GM20431 (cell line): Measurements from ENCODE around the gene SCART1.
"Not testable (repeated sequence)": the region's sequence is repeated elsewhere in the genome, so short reads cannot be mapped to it uniquely, and the experiment has no call there.

ENCODE experiments used
- in situ Hi-C: fragments of 300-500 bp; cut with MseI, MboI; formaldehyde crosslinking; loops from one replicate; pipeline ENCODE4 v1.15.0; 2020; ENCODE audit warnings: low sequenced_read_pairs; ENCODE audit not compliant: unreplicated experiment

Gene SCART1

DNA sequence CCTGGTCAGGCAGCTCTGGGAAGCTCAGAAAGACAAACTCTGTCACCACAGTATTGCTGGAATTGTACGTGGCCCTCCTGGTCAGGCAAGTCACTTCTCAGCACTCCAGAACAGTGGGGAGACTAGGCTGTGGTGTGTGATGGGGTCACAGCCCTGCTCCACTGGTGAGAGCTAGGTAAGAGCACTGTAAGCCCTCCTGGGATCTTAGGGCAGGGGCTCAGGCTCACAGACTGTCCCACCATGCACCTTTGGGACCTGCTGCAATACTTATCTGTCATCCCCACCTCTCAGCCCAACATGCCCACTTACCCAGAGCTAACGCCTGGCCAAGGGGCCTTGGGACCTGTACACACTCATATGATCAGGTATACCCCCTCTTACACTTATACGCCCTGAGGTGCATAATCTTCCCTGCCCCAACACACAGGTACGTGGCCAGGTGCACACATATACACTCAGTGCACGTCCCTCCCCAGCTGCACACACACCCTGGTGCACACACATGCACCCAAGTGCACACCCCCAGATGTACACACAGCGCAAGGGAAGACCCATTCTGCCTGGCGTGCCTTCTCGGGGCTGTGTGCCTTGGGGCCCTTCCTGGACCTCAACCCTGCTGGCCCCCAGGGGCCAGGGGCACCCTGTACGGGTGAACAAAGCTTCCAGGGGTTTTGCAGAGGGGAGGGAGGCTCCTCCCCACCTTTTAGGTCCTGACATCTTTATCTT lies 21.7 kb upstream of the SCART1 start:
- in situ Hi-C loops, result not testable (repeated sequence)

DNA sequence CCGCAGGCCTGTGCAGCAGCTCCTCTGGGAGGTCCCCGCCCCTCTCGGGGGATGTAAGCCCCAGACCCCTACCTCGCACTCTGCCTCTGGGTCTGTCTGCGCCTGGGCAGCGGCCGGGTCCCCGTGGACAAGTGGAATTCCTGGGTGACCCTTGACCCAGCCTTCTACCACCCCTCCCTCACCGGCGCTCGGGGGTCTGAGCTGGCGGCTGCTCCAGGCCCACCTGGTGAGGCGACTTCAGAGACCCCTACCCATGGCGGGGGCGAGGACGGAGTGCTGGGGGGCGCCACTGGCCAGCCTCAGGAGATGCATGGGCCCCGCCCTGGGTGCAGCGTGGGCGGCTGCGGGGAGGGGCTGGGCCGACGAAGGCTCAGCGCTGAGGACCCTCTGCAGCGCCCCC lies 21.0 kb upstream of the SCART1 start:
- in situ Hi-C loops, result not testable (repeated sequence)

DNA sequence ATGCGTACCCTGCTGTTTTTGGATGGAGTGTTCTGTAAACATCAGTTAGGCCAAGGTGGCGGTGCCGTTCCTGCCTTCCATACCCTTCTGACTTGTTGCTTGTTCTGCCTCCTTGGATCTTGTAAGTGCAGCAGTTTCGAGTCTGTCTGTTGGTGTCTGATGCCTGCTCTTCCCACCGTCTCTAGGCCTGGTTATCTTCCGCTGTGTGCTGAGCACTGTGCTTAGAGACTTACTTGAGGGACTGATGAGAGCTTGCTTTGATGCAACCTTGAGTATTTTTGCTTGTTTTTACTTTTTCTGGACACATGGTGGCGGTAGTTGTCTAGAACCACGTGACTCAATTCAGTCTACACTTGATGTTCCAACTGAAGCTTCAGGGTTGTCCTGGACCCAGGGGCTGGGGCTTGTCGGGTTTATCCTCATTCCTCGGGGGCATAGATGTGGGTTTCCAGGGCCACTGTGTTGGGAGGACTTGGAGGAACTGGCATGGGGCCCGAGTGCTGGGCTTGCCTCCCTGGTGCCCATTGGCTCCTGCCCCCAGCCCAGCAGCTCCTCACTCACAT lies 15.0 kb upstream of the SCART1 start:
- in situ Hi-C loops, result no loop called here

DNA sequence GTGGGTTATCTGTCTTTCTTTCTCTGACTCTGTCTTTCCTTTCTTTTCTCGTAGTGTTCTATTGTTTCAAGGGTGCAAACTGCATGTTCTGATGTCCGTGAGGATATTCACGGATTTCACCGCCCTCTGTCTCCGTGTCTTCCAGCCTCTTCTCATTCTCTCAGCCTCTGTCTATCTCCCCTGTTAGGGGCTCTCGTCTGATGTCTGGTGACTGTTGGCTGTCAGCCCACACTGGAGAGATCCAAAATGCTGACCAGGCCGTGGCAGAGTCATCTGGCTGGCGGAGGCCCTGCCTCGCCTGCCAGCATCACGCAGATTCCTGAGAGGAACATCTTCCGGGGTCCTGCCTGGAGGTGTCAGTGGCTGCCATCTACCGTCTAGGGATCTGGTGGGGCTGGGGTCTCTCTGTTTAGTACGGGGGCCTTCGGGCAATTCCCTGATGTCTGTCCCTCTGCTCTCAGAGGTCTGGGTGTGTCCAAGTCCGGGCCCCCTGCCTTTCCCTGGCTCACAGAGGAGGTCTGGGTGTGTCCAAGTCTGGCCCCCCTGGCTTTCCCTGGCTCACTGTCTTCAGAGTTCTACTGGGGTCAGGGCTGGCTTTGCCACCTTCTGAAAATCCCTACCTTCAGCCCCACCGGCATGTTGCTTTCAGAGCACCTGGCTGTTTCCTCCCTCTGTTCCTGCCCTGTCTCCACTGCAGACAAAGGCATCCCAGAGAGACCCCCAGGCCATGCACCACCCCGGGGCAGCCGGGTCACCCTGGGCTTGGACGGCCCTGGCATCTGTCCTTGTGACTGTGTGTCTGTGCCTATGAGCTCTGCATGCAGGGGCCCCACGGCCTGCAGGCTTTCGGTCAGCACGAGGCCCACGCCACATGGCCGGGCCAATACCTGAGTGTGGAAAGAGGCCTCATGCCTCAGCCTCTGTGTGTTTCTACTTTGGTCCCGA lies 14.0 kb upstream of the SCART1 start:
- in situ Hi-C loops, result no loop called here

DNA sequence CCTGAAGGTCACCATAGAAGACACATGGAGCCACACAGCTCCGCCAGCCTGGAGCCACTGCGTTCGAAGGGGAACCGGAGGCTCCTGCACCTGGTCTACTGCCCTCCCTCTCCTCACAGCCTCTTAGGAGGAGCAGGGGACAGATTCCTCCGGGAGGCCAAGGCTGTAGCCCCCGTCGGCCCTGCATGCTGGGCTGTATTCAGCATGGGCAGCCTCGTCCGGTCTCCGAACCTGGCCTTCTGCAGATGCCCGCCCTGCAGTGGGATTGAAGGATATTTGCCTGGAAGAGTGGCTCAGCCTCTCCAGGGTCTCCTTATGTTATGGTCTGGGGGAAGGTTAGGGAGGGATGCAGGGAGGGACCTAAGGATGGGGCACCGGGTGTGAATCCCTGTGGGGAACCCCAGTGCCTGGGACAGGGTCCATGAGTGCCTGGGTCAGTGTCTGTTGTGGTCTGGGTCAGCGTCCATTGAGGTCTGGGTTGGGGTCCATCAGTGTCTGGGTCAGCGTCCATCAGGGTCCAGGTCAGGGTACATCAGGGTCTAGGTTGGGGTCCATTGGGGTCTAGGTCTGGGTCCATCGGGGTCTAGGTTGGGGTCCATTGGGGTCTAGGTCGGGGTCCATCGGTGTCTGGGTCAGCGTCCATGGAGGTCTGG lies 13.0 kb upstream of the SCART1 start:
- in situ Hi-C loops, result no loop called here

DNA sequence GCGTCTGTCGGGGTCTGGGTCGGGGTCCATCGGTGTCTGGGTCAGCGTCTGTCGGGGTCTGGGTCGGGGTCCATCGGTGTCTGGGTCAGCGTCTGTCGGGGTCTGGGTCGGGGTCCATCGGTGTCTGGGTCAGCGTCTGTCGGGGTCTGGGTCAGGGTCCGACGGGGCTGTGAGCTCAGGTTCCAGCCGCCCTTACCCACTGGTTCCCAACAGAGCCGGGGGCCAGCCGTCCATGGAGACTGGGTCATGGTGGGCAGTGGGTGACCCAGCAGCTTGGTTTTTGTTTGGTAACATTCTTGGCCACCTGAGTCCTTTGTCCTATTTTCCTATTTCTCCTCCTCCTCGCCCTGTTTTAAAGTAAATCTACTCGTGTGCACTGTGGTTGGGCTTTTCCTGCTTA lies 12.4 kb upstream of the SCART1 start:
- in situ Hi-C loops, result not testable (repeated sequence)

DNA sequence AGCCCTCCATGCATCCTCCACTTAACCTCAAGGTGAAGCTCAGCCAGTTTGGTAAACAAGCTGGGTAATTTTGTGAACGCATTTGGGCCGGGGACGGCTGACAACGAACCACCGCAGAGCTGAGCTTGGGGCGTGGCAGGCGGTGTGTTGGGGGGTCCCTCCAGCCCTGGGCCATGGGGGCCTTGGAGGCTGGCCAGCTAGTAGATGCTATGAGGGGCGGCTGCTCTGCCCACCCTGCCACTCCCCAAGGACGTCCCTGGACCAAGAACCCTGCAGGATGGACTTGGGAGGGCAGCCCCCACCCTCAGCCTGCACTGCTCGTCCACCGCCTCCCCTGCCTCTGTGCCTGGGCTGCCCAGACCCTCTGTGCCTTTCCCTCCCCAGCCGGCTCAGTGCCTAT lies 12.0 kb upstream of the SCART1 start:
- in situ Hi-C loops, result no loop called here

DNA sequence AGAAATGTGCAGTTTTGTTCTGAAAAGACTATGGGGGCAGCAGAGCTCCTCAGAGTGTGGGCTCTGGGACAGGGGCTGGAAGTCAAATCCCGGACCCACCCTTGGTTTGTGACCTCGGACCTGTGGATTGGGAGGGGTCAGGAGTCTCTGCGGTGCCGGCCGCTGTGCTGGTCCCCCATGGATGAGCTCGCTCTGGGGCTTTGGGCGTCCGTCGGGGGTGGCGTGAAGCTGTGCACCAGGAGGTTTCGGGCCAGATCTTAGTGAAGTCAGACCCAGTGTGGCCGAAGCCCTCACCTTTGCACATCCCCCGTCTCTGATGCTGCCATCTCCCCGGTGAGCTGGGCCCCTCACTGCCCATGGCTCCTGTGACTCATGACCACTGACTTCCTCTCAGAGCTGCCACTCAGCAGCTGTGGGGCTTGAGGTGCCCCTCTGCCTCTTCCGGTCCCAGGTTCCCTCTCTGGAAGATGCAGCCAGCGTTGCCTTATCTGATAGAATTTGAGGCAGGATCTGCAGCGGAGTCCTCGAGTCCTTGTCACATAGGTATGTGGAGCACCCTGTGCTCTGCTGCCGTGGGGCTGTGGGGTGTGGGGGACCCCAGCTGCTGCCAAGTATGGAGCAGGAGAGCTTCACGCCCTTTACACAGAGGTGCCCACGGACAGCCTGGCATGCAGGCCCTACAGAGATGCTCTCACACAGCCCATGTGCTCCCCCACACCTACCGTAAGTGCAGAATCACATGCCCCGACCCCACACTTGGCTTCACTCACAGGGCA lies 11.4 kb upstream of the SCART1 start:
- in situ Hi-C loops, result no loop called here

DNA sequence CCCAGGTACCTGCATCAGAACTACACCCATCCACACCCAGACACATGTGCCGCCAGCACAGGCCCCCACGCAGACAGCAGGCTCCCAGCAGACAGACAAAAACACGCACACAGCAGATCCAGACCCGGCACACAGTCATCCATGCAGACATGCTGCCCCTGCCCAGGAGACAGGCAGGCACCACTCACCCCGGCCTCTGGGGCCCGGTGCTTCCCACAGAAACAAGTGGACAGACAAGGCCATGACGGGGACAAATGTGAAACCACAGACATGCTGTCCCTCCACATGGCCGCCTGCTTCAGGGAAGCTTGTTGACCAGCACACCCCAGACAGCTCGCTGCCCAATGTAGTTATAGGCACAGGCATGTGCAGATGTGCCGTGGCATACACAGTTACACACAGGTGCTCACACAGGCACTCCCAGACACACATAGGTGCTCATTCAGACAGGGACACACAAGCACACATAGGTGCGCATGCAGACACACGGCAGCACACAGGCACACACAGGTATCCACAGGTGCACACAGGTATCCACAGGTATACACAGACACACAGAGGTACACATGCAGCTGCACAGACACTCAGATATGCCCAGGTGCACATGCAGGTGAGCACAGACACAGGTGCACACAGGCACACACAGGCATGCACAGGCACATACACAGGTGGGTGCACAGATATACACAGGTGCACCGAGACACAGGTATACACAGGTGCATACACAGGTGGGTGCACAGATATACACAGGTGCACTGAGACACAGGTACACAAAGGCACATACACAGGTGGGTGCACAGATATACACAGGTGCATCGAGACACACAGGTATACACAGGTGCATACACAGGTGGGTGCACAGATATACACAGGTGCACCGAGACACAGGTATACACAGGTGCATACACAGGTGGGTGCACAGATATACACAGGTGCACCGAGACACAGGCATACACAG lies 10.5 kb upstream of the SCART1 start:
- in situ Hi-C loops, result no loop called here

DNA sequence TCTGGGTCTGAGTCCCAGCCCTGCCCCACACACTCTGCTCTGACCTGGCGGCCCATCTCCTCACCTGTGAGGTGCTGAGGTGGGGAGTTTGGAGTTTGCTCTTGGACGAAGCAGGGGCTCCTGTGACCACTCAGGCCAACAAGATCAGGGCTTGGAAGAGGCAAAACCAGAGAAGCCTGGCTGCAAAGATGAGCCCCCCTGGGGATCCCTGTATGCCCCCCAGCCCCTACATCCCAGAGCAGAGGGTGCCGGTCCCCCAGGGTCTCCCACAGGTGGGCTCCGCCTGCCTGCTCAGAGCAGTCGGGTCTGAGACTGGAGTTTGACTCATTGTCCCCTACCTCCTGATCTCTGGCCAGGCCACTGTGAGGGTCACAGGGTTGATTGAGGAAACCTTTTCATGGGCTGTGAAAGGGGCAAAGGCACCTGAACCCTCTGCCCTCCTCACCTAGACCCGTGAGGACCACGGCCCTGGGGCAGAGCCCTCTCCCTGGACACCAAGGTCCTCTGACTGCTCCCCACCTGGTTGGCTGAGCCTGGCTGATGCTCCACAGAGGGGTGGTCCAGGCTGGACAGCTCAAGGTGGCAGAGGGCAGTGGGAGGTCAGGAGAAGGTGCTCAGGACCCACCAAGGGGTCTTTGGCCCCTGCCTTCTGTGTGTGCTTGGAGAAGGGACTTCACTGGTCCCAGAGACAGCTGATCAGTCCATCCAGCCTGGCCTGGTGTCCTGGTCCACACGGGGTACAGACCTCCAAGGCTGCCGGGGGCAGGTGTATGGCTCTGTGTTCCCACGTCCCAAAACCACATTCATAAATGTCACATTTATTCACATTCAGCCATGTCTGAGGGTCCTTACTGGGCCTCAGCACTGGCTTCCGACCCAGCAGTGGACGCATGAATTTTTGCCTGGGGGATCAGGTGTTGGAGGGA lies 9.1 kb upstream of the SCART1 start:
- in situ Hi-C loops, result no loop called here

DNA sequence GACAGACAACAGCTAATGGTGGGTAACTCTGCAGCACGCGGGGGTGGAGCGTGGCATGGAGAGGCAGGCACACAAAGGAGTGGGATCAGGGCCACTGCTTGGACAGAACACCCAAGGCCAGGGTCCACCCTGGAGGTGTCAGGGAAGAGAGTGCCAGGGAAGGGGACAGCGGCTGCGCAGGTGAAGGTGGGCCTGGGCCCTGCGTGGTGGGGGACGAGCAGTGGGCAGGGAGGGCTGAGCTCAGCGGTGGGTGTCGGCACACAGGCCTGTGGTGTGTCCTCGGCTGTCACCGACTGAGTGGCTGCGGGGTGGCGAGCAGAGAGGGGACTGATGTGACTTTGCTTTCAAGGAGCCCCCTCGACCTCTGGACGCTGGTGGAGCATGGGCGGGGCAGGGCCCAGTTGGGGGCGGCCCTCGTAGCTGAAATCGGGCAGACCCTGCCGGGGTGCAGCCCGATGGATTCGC lies 8.4 kb upstream of the SCART1 start:
- in situ Hi-C loops, result no loop called here

DNA sequence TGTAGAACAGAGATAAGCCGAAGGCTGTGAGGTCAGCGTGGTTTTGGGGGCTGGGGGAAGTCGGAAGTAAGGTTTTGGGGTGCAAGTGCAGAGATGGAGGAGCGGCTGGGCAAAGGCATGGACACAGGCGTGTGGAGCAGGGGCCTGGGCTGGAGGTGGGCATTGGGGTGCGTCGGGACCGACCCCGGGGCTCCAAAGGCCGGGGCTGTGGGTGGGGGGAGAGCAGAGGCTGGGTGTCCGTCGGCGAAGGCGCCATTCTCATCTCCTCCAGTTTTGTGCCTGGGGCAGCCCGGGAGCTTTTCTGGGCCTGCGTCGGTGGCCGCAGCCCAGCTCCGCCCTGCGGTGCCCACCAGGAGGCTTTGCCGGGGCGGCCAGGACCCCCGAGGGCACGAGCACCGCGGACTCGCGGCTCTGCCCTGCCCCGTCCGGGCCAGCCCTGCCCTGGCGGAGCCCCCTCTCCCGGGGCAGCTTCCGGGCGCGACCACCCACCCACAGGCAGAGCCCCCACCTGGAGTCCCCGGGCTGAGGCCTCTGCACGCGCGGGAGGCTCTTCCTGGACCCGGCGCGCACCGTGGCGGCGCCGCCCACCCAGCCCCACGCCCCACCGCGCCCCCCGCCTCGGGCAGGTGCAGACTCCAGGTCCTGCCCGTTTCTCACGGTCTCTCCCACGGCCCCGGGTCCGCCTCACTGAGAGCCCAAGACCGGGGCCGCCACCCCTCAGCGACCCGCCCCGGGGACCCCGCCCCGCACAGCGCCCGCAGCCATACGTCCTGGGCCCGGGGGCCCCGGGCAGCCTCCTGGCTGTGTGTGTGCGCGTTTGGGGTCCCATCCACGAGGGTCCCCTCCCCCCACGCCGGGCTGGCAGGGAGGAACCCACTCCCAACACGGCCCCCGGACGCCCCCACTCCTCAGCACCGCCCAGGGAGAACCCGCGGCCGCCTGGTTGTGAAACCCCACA lies 7.7 kb upstream of the SCART1 start:
- in situ Hi-C loops, result no loop called here

DNA sequence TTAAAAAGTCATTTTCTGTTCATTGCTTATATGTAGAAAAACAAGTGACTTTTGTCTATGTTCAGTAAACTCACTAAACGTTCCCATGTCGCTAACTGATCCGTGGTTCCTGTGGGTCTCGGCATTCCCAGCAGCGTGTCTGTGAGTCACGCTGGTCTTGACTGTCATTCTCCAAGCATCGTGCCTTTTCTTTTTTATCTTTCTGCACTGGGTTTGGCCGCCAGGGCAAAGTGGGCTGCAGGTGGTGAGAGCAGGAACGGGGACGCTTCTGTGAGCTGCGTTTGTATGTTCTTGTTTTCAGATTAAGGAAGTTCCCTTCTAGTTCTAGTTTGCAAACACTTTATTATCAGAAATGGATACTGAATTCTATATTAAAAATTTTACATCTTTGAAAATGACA lies 6.8 kb upstream of the SCART1 start:
- in situ Hi-C loops, result no loop called here

DNA sequence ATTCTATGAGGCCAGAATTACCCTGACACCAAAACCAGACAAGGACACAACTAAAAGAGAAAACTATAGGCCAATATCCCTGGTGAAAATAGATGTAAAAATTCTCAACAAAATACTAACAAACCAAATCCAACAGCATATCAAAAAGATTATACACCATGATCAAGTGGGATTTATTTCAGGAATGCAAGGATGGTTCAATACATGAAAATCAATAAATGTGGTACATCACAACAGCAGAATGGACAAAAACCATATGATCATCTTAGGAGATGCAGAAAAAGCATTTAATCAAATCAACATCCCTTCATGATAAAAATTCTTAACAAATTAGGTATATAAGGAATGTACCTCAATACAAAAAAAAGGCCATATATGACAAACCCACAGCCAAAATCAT lies 5.6 kb upstream of the SCART1 start:
- in situ Hi-C loops, result no loop called here

DNA sequence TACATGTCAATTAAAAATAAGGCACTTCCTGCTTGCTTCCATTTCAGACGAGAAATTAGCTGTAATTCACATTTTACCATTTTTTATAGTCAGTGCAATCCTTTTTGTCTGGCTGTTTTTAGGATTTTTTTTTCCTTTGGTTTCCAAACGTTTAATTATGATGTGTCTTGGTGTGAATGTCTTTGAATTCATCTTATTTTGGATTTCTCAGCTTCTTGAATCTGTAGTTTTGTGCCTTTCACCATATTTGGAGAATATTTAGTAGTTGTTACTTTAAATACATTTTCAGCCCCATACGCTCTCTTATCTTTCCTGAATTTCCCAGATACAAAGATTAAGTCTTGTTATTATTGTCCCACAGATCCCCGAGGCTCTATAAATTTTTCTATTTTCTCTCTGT lies 2.4 kb upstream of the SCART1 start:
- in situ Hi-C loops, result no loop called here

DNA sequence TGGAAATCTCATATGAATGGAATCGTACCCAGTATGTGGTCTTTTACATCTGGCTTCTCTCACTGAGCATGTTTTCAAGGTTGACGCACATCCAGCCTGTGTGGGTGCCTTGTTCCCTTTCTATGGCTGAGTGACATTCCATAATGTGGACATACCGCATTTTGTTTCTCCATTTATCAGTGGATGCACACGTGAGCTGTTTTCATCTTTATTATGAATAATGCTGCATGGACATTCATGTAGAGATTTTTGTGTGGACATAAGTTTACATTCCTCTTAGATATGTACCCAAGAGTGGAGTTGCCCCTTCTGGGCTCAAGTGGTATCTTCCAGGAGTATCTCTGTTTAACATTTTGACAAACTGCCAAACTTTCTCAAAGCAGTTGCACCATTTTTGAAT lies 1.3 kb upstream of the SCART1 start:
- in situ Hi-C loops, result no loop called here
